Spleen (tissue), 11 donors: ENCODE measurements around the gene SNAPC2. TPM values are rescaled to one million over a fixed set of nuclear protein-coding genes. Genes with fewer than 3 reads are reported as not detected.

ENCODE experiments used
- DNase-seq: peaks from one replicate; pipeline ENCODE4 v3.0.0-alpha.2; 2020
- H3K27ac ChIP-seq, 8 donors: fragments of 200-600 bp; sonication (generic) in 7 of 8; 1 replicate in 4 of 8; 2 replicates in 4 of 8; pipeline versions ENCODE4 v1.5.0 to v1.8.0; 2016 to 2021; ENCODE audit warnings: inconsistent platforms in 4 of 8, mild to moderate bottlenecking in 4 of 8, moderate library complexity in 1 of 8
- H3K27me3 ChIP-seq, 7 donors: fragments of 200-600 bp; sonication (generic) in 6 of 7; replicated peaks in 1 of 7; 1 replicate in 4 of 7; 2 replicates in 3 of 7; pipeline versions ENCODE4 v1.5.0 to v1.8.0; 2016 to 2021; ENCODE audit warnings: inconsistent platforms in 3 of 7, mild to moderate bottlenecking in 1 of 7
- H3K36me3 ChIP-seq, 6 donors: fragments of 200-600 bp; sonication (generic) in 5 of 6; 1 replicate in 4 of 6; 2 replicates in 2 of 6; pipeline versions ENCODE4 v1.5.0 to v1.8.0; 2016 to 2021; ENCODE audit warnings: inconsistent platforms in 2 of 6
- H3K4me1 ChIP-seq, 6 donors: fragments of 200-600 bp; sonication (generic) in 5 of 6; 1 replicate in 3 of 6; 2 replicates in 3 of 6; pipeline versions ENCODE4 v1.5.0 to v1.8.0; 2016 to 2021; ENCODE audit warnings: inconsistent platforms in 3 of 6
- H3K4me3 ChIP-seq, 8 donors: fragments of 200-600 bp; sonication (generic) in 7 of 8; 1 replicate in 4 of 8; 2 replicates in 4 of 8; pipeline versions ENCODE4 v1.5.0 to v1.8.0; 2016 to 2021; ENCODE audit warnings: inconsistent platforms in 4 of 8, mild to moderate bottlenecking in 4 of 8, moderate library complexity in 2 of 8
- H3K9me3 ChIP-seq, 8 donors: fragments of 200-600 bp; sonication (generic) in 7 of 8; 1 replicate in 4 of 8; 2 replicates in 4 of 8; pipeline versions ENCODE4 v1.5.0 to v1.8.0; 2016 to 2021; ENCODE audit warnings: inconsistent platforms in 4 of 8
- POLR2A ChIP-seq, 3 donors: fragments of 450-650 bp; IDR thresholded peaks; one replicate each; pipeline ENCODE4 v1.5.1; 2017; ENCODE audit warnings: antibody characterized with exemption in 3 of 3, mild to moderate bottlenecking in 1 of 3
- POLR2AphosphoS5 ChIP-seq, 3 donors: sonication (generic); formaldehyde crosslinking; IDR thresholded peaks; one replicate each; pipeline ENCODE4 v1.5.1; 2017; ENCODE audit warnings: antibody characterized with exemption in 3 of 3
- WGBS, 5 donors: extraction: QIAGEN DNeasy Blood & Tissue Kit in 3 of 5; methylation state at CpG; one replicate each; pipeline versions ENCODE4 v1.1.5 to v1.1.7; 2013 to 2018; 5-methylcytosine and 5-hydroxymethylcytosine counted together
- intact Hi-C: fragments of 100-400 bp; cut with DNase I; formaldehyde crosslinking; loops from one replicate; pipeline ENCODE4 v1.15.0; 2023; ENCODE audit warnings: low total_unique reads
- polyA plus RNA-seq, 3 donors: library from polyadenylated mRNA; stranded (reverse); fragments of 200-250 nt; gene quantifications; one replicate each; pipeline ENCODE4 v1.2.1, GENCODE V29; 2013
- total RNA-seq, 7 donors: library from RNA; depleted of rRNA in 3 of 7; stranded (reverse); fragments of >200 nt in 3 of 7; fragmentation: NEBNext Ultra II Directional in 4 of 7; extraction: Animal tissue kit (Norgen Biotek cat#: 25700) in 4 of 7; gene quantifications; one replicate each; pipeline versions ENCODE4 v1.1.0 to v1.2.1, GENCODE V29; 2016 to 2021
- TF ChIP-seq, protein P1 (sequence below), 11 experiments: fragments of 200-600 bp in 7 of 11; fragments of 450-650 bp in 4 of 11; sonication (generic) in 4 of 11; IDR thresholded peaks in 8 of 11; conservative IDR thresholded peaks in 3 of 11; 1 replicate in 7 of 11; 2 replicates in 4 of 11; pipeline versions ENCODE4 v1.4.0 to v1.8.0; 2016 to 2021; ENCODE audit warnings: antibody characterized with exemption in 11 of 11, inconsistent platforms in 4 of 11, mild to moderate bottlenecking in 1 of 11
- donor health status: healthy with polysubstance abuse.
- donor health status: DM: no; HTN: no; CAD: no; lungs with moderate emphysema.
- donor health status: DM: no; HTN: no; CAD: no.
- donor health status: Bipolar disorder and iron deficiency.
- donor health status: healthy.
- donor health status: DM: no; HTN: no; CAD: no.
- donor health status: DM: yes; HTN: yes; CAD: no.

Gene SNAPC2
- total and polyA plus RNA-seq, 10 donors: 13.1 to 23.9 (median 18.5) TPM

DNA sequence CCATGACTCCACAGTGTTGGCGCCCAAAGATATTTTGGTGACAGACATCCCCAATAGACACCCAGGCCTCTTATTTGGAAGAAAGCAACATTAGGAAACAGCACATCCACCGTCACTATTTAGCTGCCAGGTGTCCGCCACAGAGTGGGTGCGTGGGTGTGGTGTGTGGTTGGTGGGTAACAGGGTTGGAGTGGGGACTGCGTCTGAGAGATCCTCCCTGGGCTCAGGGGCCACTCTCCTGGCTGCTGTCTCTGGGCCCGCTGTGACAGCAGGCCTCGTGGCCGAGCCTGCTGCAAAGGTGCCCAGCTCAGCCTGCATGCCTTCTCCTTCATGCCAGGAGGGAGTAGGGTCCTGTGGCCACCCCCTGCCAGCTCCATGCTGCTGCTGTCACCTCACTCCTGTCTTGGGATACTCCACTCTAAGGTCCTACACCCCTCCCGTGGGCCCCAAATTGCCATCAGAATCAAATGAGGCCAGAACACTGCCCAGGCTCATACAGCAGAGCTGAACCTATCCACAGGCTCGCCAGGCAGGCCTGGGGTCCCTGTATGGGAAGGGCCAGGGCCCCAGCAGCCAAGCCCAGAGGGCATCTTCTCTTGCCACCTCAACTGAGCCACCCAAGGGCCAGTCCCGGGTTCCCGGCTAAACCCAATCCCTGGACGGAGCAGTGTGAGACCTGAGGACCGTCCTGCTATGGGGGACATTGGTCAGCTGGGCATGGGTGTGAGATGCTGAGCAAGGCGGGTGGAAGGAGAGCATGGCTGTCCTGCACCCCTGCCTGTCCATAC lies 48.1 kb downstream of the SNAPC2 start:
- no peak for DNase-seq
- Histone ChIP-seq H3K27me3 (no peaks in the 10 kb centered on the region), H3K9me3 (no peaks in the 10 kb centered on the region), H3K4me1 (peaks cover 0 to 23% (median 10%) of the 10 kb centered on the region in 6 donors), H3K4me3 (no peak overlapping the region), H3K27ac (no peak overlapping the region), H3K36me3 (peaks cover 5 to 100% (median 73%) of the 10 kb centered on the region in 6 donors)
- TF ChIP-seq, protein P1, sequence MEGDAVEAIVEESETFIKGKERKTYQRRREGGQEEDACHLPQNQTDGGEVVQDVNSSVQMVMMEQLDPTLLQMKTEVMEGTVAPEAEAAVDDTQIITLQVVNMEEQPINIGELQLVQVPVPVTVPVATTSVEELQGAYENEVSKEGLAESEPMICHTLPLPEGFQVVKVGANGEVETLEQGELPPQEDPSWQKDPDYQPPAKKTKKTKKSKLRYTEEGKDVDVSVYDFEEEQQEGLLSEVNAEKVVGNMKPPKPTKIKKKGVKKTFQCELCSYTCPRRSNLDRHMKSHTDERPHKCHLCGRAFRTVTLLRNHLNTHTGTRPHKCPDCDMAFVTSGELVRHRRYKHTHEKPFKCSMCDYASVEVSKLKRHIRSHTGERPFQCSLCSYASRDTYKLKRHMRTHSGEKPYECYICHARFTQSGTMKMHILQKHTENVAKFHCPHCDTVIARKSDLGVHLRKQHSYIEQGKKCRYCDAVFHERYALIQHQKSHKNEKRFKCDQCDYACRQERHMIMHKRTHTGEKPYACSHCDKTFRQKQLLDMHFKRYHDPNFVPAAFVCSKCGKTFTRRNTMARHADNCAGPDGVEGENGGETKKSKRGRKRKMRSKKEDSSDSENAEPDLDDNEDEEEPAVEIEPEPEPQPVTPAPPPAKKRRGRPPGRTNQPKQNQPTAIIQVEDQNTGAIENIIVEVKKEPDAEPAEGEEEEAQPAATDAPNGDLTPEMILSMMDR (IDR thresholded peaks at IDR 0.05 in 8 of 11, conservative IDR thresholded peaks at IDR 0.05 in 3 of 11): no peak
- no peak for TF ChIP-seq POLR2AphosphoS5 (IDR thresholded peaks at IDR 0.05)
- TF ChIP-seq POLR2A (IDR thresholded peaks at IDR 0.05): no peak
- intact Hi-C loops: no loop called here
- 86 to 97% (median 93%) methylated on average over 11 to 15 of the region's 15 CpGs for WGBS, 5 donors

DNA sequence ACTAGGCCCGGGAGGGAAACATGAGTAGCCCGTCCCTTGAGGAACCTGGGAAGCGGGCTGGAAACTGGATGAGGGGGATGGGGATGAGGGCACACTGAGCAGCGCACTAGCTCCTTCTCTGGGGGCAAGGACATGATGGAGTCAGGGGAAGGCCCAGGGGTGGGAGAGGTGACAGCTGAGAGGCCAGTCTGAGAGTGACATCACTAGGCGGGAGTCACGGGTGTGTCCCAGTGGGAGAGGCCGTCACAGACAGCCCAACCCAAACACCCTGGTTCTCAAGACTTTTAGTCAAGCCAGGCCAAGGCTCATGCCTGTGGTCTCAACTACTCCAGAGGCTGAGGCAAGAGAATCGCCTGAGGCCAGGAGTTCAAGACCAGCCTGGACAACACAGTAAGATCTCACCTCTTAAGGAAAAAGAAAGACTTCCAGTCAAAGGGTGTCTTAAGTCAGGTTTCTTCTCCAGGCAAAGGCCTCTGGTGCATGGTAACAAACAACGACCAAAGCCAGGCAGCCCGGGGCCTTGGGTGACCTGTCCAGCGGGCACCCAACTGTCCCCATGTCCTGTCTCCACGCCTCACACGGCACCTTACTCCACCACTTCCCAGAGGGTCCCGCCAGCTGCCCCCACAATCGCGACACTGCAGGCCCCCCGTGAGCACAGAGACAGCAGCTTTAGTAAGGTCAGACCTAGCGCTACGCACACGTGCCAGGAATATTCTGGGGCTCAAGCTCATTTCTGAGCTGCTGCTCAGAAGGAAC lies 48.8 kb downstream of the SNAPC2 start:
- no peak overlapping the region for H3K27ac ChIP-seq
- no peak for DNase-seq
- H3K27me3 ChIP-seq: no peaks in the 10 kb centered on the region
- no peak for TF ChIP-seq POLR2AphosphoS5 (IDR thresholded peaks at IDR 0.05)
- TF ChIP-seq, protein P1 (IDR thresholded peaks at IDR 0.05 in 8 of 11, conservative IDR thresholded peaks at IDR 0.05 in 3 of 11): no peak
- TF ChIP-seq POLR2A (IDR thresholded peaks at IDR 0.05): no peak
- H3K4me3 ChIP-seq: no peak overlapping the region
- H3K4me1 ChIP-seq: peaks cover 0 to 23% (median 10%) of the 10 kb centered on the region in 6 donors
- no peaks in the 10 kb centered on the region for H3K9me3 ChIP-seq
- intact Hi-C loops: no loop called here
- peaks cover under 1 to 100% (median 74%) of the 10 kb centered on the region in 6 donors for H3K36me3 ChIP-seq
- WGBS, 5 donors: 91 to 96% (median 93%) methylated on average over 20 of the region's 20 CpGs

DNA sequence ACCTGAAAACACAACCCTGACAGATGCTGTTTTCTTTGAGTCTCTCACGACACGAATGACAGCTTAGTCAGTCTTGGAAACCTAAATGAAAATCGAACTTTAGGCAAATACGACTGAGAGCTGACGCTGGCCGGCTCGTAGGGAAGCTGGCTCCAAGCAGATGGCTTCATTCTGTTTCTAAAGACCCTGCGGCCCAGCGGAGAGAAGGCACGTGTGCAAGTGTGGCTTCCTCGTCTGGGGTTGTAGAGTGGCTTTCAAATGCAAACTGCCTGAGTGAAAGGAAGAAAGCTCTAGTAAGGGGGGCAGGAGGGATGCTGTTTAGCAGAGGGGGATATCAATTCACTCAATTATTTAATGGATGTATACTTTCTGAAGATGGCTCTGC lies 49.4 kb downstream of the SNAPC2 start:
- Histone ChIP-seq H3K4me1 (peaks cover 0 to 23% (median 10%) of the 10 kb centered on the region in 6 donors), H3K36me3 (peaks cover 0 to 100% (median 77%) of the 10 kb centered on the region in 6 donors), H3K4me3 (no peak overlapping the region), H3K27me3 (no peaks in the 10 kb centered on the region), H3K27ac (no peak overlapping the region), H3K9me3 (no peaks in the 10 kb centered on the region)
- 91 to 96% (median 94%) methylated on average over 11 of the region's 11 CpGs for WGBS, 5 donors
- no peak for DNase-seq
- TF ChIP-seq POLR2A (IDR thresholded peaks at IDR 0.05) (no peak), POLR2AphosphoS5 (IDR thresholded peaks at IDR 0.05) (no peak)
- TF ChIP-seq, protein P1 (IDR thresholded peaks at IDR 0.05 in 8 of 11, conservative IDR thresholded peaks at IDR 0.05 in 3 of 11): no peak
- intact Hi-C loops: no loop called here
